H9 (cell line): ENCODE data around the gene SPRY4. TPM values are rescaled to one million over a fixed set of nuclear protein-coding genes. Genes with fewer than 3 reads are reported as not detected.
A peak's percentile ranks its signal among the peaks of the same experiment; 100 is the strongest.

Experiments
- DNase-seq: peaks from one replicate; pipeline ENCODE4 v3.0.0-alpha.2; 2017
- H2AFZ ChIP-seq: one replicate; pipeline ENCODE4 v1.6.1; 2013; ENCODE audit warnings: mild to moderate bottlenecking, low read length, control low read depth, moderate library complexity
- H2AK5ac ChIP-seq: 2 replicates; pipeline ENCODE4 v1.6.1; 2013; ENCODE audit warnings: low read length, control low read depth, mixed read lengths; ENCODE audit not compliant: insufficient read length
- H2BK120ac ChIP-seq: one replicate; pipeline ENCODE4 v1.6.1; 2013; ENCODE audit warnings: low read depth, mild to moderate bottlenecking, low read length, control low read depth, inconsistent platforms; ENCODE audit not compliant: poor library complexity, severe bottlenecking
- H2BK12ac ChIP-seq: 2 replicates; pipeline ENCODE4 v1.6.1; 2013; ENCODE audit warnings: low read length, control low read depth, mixed read lengths, low read depth; ENCODE audit not compliant: insufficient read length
- H2BK15ac ChIP-seq: 2 replicates; pipeline ENCODE4 v1.6.1; 2013; ENCODE audit warnings: low read depth, low read length, control low read depth
- H2BK20ac ChIP-seq: one replicate; pipeline ENCODE4 v1.6.1; 2013; ENCODE audit warnings: low read depth, mild to moderate bottlenecking, low read length, control low read depth, inconsistent platforms; ENCODE audit not compliant: poor library complexity, severe bottlenecking
- H2BK5ac ChIP-seq: 2 replicates; pipeline ENCODE4 v1.6.1; 2013; ENCODE audit warnings: low read length, control low read depth, mixed read lengths; ENCODE audit not compliant: insufficient read length
- H3K14ac ChIP-seq: 2 replicates; pipeline ENCODE4 v1.6.1; 2013; ENCODE audit warnings: low read length, control low read depth; ENCODE audit not compliant: insufficient read depth
- H3K18ac ChIP-seq: 2 replicates; pipeline ENCODE4 v1.6.1; 2013; ENCODE audit warnings: low read depth, mild to moderate bottlenecking, mixed read lengths, low read length, control low read depth; ENCODE audit not compliant: insufficient read length
- H3K23ac ChIP-seq: 2 replicates; pipeline ENCODE4 v1.6.1; 2013; ENCODE audit warnings: low read length, control low read depth, mixed read lengths, low read depth; ENCODE audit not compliant: insufficient read length
- H3K23me2 ChIP-seq: 2 replicates; pipeline ENCODE4 v1.6.1; 2013; ENCODE audit warnings: low read depth, mild to moderate bottlenecking, mixed read lengths, low read length, control low read depth; ENCODE audit not compliant: insufficient read length, poor library complexity, severe bottlenecking
- H3K27ac ChIP-seq: 2 replicates; pipeline ENCODE4 v1.5.1; 2013; ENCODE audit warnings: low read length, control low read depth, mixed read lengths, low read depth; ENCODE audit not compliant: insufficient read length
- H3K27me3 ChIP-seq: 2 replicates; pipeline ENCODE4 v1.6.1; 2013; ENCODE audit warnings: low read length, control low read depth, inconsistent platforms; ENCODE audit not compliant: insufficient read depth
- H3K4ac ChIP-seq: 2 replicates; pipeline ENCODE4 v1.6.1; 2013; ENCODE audit warnings: low read depth, mild to moderate bottlenecking, control low read depth, inconsistent platforms, low read length, moderate library complexity
- H3K4me1 ChIP-seq: 2 replicates; pipeline ENCODE4 v1.6.1; 2013; ENCODE audit warnings: low read length, control low read depth, inconsistent platforms; ENCODE audit not compliant: insufficient read depth
- H3K4me2 ChIP-seq: 2 replicates; pipeline ENCODE4 v1.6.1; 2013; ENCODE audit warnings: low read length, control low read depth, mixed read lengths; ENCODE audit not compliant: insufficient read length, insufficient read depth
- H3K56ac ChIP-seq: 2 replicates; pipeline ENCODE4 v1.6.1; 2013; ENCODE audit warnings: low read depth, mild to moderate bottlenecking, mixed read lengths, low read length, control low read depth; ENCODE audit not compliant: insufficient read length
- H3K79me1 ChIP-seq: 2 replicates; pipeline ENCODE4 v1.6.1; 2013; ENCODE audit warnings: low read depth, mild to moderate bottlenecking, moderate library complexity, low read length, control low read depth, inconsistent platforms; ENCODE audit not compliant: insufficient read depth, poor library complexity, severe bottlenecking
- H3K79me2 ChIP-seq: 2 replicates; pipeline ENCODE4 v1.6.1; 2013; ENCODE audit warnings: low read length, control low read depth, inconsistent platforms; ENCODE audit not compliant: insufficient read depth
- H3K9ac ChIP-seq: 2 replicates; pipeline ENCODE4 v1.6.1; 2013; ENCODE audit warnings: low read length, control low read depth, mixed read lengths; ENCODE audit not compliant: insufficient read length; ENCODE audit errors: extremely low read depth
- H3K9me3 ChIP-seq: one replicate; pipeline ENCODE4 v1.6.1; 2013; ENCODE audit warnings: low read depth, low read length, inconsistent platforms; ENCODE audit not compliant: control insufficient read depth
- H3T11ph ChIP-seq: one replicate; pipeline ENCODE4 v1.6.1; 2013; ENCODE audit warnings: mild to moderate bottlenecking, low read length, control low read depth, inconsistent platforms
- H4K20me1 ChIP-seq: one replicate; pipeline ENCODE4 v1.6.1; 2013; ENCODE audit not compliant: control insufficient read depth, insufficient read length, insufficient read depth
- H4K5ac ChIP-seq: 2 replicates; pipeline ENCODE4 v1.6.1; 2013; ENCODE audit warnings: low read depth, mild to moderate bottlenecking, mixed read lengths, low read length, control low read depth; ENCODE audit not compliant: insufficient read length
- H4K8ac ChIP-seq: replicated peaks from 2 replicates; pipeline ENCODE4 v1.6.1; 2013; ENCODE audit warnings: low read length, control low read depth, mixed read lengths, low read depth; ENCODE audit not compliant: insufficient read length
- H4K91ac ChIP-seq: 2 replicates; pipeline ENCODE4 v1.6.1; 2013; ENCODE audit warnings: low read depth, mild to moderate bottlenecking, moderate library complexity, mixed read lengths, low read length, control low read depth; ENCODE audit not compliant: insufficient read length
- H3K27ac Mint-ChIP-seq, 3 experiments: 2 replicates in 2 of 3; 3 replicates in 1 of 3; pipeline ENCODE4 v1.8.0; 2020 to 2021; ENCODE audit warnings: mixed read lengths in 3 of 3, mild to moderate bottlenecking in 1 of 3, moderate library complexity in 1 of 3
- H3K27me3 Mint-ChIP-seq: 2 replicates; pipeline ENCODE4 v1.8.0; 2021; ENCODE audit warnings: low read depth, mild to moderate bottlenecking, moderate library complexity, mixed read lengths
- H3K36me3 Mint-ChIP-seq, 3 experiments: 2 replicates in 2 of 3; 3 replicates in 1 of 3; pipeline ENCODE4 v1.8.0; 2020 to 2021; ENCODE audit warnings: low read depth in 3 of 3, mixed read lengths in 3 of 3; ENCODE audit not compliant: insufficient read depth in 1 of 3
- H3K4me1 Mint-ChIP-seq, 2 experiments: 2 replicates each; pipeline ENCODE4 v1.8.0; 2020; ENCODE audit warnings: mixed read lengths in 2 of 2
- H3K4me3 Mint-ChIP-seq, 2 experiments: 2 replicates in 1 of 2; 3 replicates in 1 of 2; pipeline ENCODE4 v1.8.0; 2020 to 2021; ENCODE audit warnings: mild to moderate bottlenecking in 2 of 2, mixed read lengths in 2 of 2, moderate library complexity in 1 of 2
- H3K9me3 Mint-ChIP-seq, 2 experiments: 2 replicates in 1 of 2; 3 replicates in 1 of 2; pipeline ENCODE4 v1.8.0; 2020; ENCODE audit warnings: mild to moderate bottlenecking in 2 of 2, mixed read lengths in 2 of 2, moderate library complexity in 1 of 2
- CTCF ChIP-seq: fragments of 200-600 bp; sonication (generic); conservative IDR thresholded peaks from 3 replicates; pipeline ENCODE4 v1.8.0; 2021; ENCODE audit warnings: antibody characterized with exemption, mild to moderate bottlenecking
- WGBS: extraction: QIAGEN DNeasy Blood & Tissue Kit; methylation state at CpG from one replicate; pipeline ENCODE4 v1.1.7; 2013; ENCODE audit warnings: missing lambda C conversion rate, low lambda C conversion rate, mixed read lengths; ENCODE audit not compliant: insufficient read length; ENCODE audit errors: extremely low coverage; 5-methylcytosine and 5-hydroxymethylcytosine counted together
- total RNA-seq: library from RNA; stranded (reverse); gene quantifications from 2 replicates; pipeline ENCODE4 v1.2.1, GENCODE V29; 2021

Gene SPRY4
- total RNA-seq, 1 experiment from 2014 or later = 92.4 TPM

GRCh38 chr5:142307146-142307890 lies 17.5 kb downstream of the SPRY4 start:
- peaks cover 24 to 56% (median 42%) of the 10 kb centered on the region in 3 experiments; a peak in 6 of 7 replicates for H3K36me3 Mint-ChIP-seq
- WGBS = no CpG with 5 or more reads among the region's 7 CpGs

More at GRCh38 chr5:142307146-142307890, 17.5 kb downstream of the SPRY4 start:
- Histone ChIP-seq H4K20me1 (no peaks in the 10 kb centered on the region), H2BK20ac (no peak overlapping the region), H2BK12ac (no peak overlapping the region), H2BK5ac (no peak overlapping the region), H4K91ac (no peak overlapping the region), H3K79me1 (no peaks in the 10 kb centered on the region), H3K56ac (no peak overlapping the region), H4K8ac (no peak overlapping the region), H3K27me3 (no peaks in the 10 kb centered on the region), H2BK15ac (no peak overlapping the region), H3K4ac (no peak overlapping the region), H3K79me2 (peaks cover 23% of the 10 kb centered on the region; the same call in 1 of the 2 replicates), H2AFZ (no peak overlapping the region), H3K18ac (no peak overlapping the region), H3K9me3 (no peaks in the 10 kb centered on the region), H3K4me1 (peaks cover 3% of the 10 kb centered on the region), H3K23me2 (no peaks in the 10 kb centered on the region), H2BK120ac (no peak overlapping the region), H3T11ph (no peak overlapping the region), H2AK5ac (no peak overlapping the region), H3K14ac (no peak overlapping the region), H4K5ac (no peak overlapping the region), H3K27ac (no peak overlapping the region), H3K9ac (no peak overlapping the region), H3K4me2 (no peak overlapping the region), H3K23ac (no peak overlapping the region)
- Mint-ChIP-seq H3K27ac (peak overlapping the region; percentile 8 to 75 (median 42); a peak in 5 of 7 replicates), H3K27me3 (no peaks in the 10 kb centered on the region; the same call in 1 of the 2 replicates), H3K4me3 (no peak overlapping the region), H3K4me1 (peaks cover 29 to 44% of the 10 kb centered on the region in 2 experiments), H3K9me3 (no peaks in the 10 kb centered on the region)
- DNase-seq = no peak
- no peak for TF ChIP-seq CTCF
